K562 (cell line): ENCODE data around the gene ZNF438. TPM values are rescaled to one million over a fixed set of nuclear protein-coding genes. Genes with fewer than 3 reads are reported as not detected.

Experiments used
- ATAC-seq: fragments of 200-7000 bp; cut with Tn5 transposase; 3 replicates; pipeline ENCODE4 v1.9.1; 2020; ENCODE audit warnings: moderate library complexity
- BruUV-seq: library from RNA; stranded (reverse); fragments of 400-500 nt; replicated peaks from 2 replicates; lab custom pipeline; 2021; lab: Mats Ljungman, UMichigan
- CTCF ChIA-PET: fragments of 300-600 bp; formaldehyde crosslinking; extraction: SDS; loops from one replicate; lab custom pipeline; 2021; ENCODE audit warnings: low intra/inter-chr PET ratio; lab: Yijun Ruan, JAX
- POLR2A ChIA-PET: fragments of 300-600, 350-650 bp; sonication (Branson Sonifier 250); formaldehyde crosslinking; extraction: SDS; loops from one replicate; lab custom pipeline; 2021; ENCODE audit warnings: antibody characterized with exemption, inconsistent platforms; lab: Yijun Ruan, JAX
- DNase-seq, 4 experiments: peaks; one replicate each; pipeline versions ENCODE4 v3.0.0 to v3.0.0-alpha.2; 2011 to 2018; ENCODE audit warnings: low spot score in 3 of 4, mixed read lengths in 3 of 4; ENCODE audit errors: extremely low read depth in 1 of 4
- FAIRE-seq: peaks from 2 replicates; lab custom pipeline; 2011; peaks lifted over from hg19 to GRCh38; lab: Jason Lieb, UNC
- H2AFZ ChIP-seq: 2 replicates; pipeline ENCODE4 v1.6.0; 2011; ENCODE audit warnings: low read depth, low read length, control low read depth, inconsistent platforms
- H3K27ac ChIP-seq: fragments of 200-600 bp; 3 replicates; pipeline ENCODE4 v1.8.0; 2011; ENCODE audit warnings: low read depth, mild to moderate bottlenecking, control low read depth, inconsistent platforms, low read length, moderate library complexity, mixed read lengths; ENCODE audit errors: extremely low read depth
- H3K27me3 ChIP-seq, 2 experiments: fragments of 300-600 bp in 1 of 2; 2 replicates in 1 of 2; 3 replicates in 1 of 2; pipeline versions ENCODE4 v1.6.0 to v1.8.0; 2011; ENCODE audit warnings: inconsistent platforms in 2 of 2, low read length in 2 of 2, mild to moderate bottlenecking in 1 of 2, mixed read lengths in 1 of 2, moderate library complexity in 1 of 2; ENCODE audit not compliant: control insufficient read depth in 2 of 2, insufficient read depth in 2 of 2
- H3K36me3 ChIP-seq: fragments of 300-600 bp; 3 replicates; pipeline ENCODE4 v1.8.0; 2011; ENCODE audit warnings: mild to moderate bottlenecking, low read length, inconsistent platforms; ENCODE audit not compliant: control insufficient read depth, insufficient read depth
- H3K4me1 ChIP-seq, 2 experiments: fragments of 200-600 bp in 1 of 2; replicated peaks in 1 of 2; 2 replicates in 1 of 2; 3 replicates in 1 of 2; pipeline versions ENCODE4 v1.5.1 to v1.8.0; 2011; ENCODE audit warnings: inconsistent platforms in 2 of 2, low read length in 2 of 2, mild to moderate bottlenecking in 1 of 2, mixed read lengths in 1 of 2, moderate library complexity in 1 of 2; ENCODE audit not compliant: control insufficient read depth in 2 of 2, insufficient read depth in 2 of 2
- H3K4me2 ChIP-seq: 2 replicates; pipeline ENCODE4 v1.6.1; 2011; ENCODE audit warnings: low read length, control low read depth, inconsistent platforms, mixed read lengths; ENCODE audit not compliant: insufficient read depth
- H3K4me3 ChIP-seq: fragments of 200-600 bp; sonication (generic), shearing (Covaris generic); 2 replicates; pipeline ENCODE4 v1.5.1; 2016; ENCODE audit warnings: control low read depth, inconsistent platforms
- H3K79me2 ChIP-seq: fragments of 200-600 bp; 3 replicates; pipeline ENCODE4 v1.8.0; 2011; ENCODE audit warnings: low read length, inconsistent platforms; ENCODE audit not compliant: control insufficient read depth, insufficient read depth
- H3K9ac ChIP-seq, 2 experiments: 2 replicates each; pipeline versions ENCODE4 v1.6.0 to v1.6.1; 2011; ENCODE audit warnings: low read depth in 2 of 2, low read length in 2 of 2, control low read depth in 1 of 2, inconsistent platforms in 1 of 2, mild to moderate bottlenecking in 1 of 2, mixed read lengths in 1 of 2; ENCODE audit not compliant: insufficient read depth in 1 of 2
- H3K9me1 ChIP-seq: one replicate; pipeline ENCODE4 v1.6.0; 2011; ENCODE audit warnings: inconsistent platforms, mild to moderate bottlenecking, low read length, moderate library complexity; ENCODE audit not compliant: control insufficient read depth, insufficient read depth
- H3K9me3 ChIP-seq: replicated peaks from 2 replicates; pipeline ENCODE4 v1.5.1; 2011; ENCODE audit warnings: low read depth, low read length, inconsistent platforms; ENCODE audit not compliant: control insufficient read depth, insufficient read depth
- H4K20me1 ChIP-seq: replicated peaks from 2 replicates; pipeline ENCODE4 v1.6.1; 2011; ENCODE audit warnings: low read length, inconsistent platforms, mixed read lengths; ENCODE audit not compliant: control insufficient read depth, insufficient read depth
- FIP1L1 ChIP-seq: fragments of 200-400 bp; formaldehyde crosslinking; IDR thresholded peaks from 2 replicates; pipeline ENCODE4 v1.6.1; 2018; ENCODE audit warnings: mild to moderate bottlenecking, low read depth, low read length; ENCODE audit not compliant: poor library complexity, severe bottlenecking
- HLTF ChIP-seq: fragments of 450-650 bp; IDR thresholded peaks from 2 replicates; pipeline ENCODE4 v1.6.1; 2016
- MEF2A ChIP-seq: IDR thresholded peaks from 2 replicates; pipeline ENCODE4 v1.6.1; 2011; ENCODE audit warnings: low read depth, mild to moderate bottlenecking, low read length, moderate library complexity; ENCODE audit not compliant: control insufficient read depth
- MYBL2 ChIP-seq, 2 experiments: fragments of 450-650 bp in 1 of 2; sonication (generic) in 1 of 2; formaldehyde crosslinking in 1 of 2; IDR thresholded peaks; 2 replicates each; pipeline versions ENCODE4 v1.6.1 to v1.8.1; 2017 to 2022; ENCODE audit warnings: borderline replicate concordance in 1 of 2, inconsistent platforms in 1 of 2, low read depth in 1 of 2, mild to moderate bottlenecking in 1 of 2, missing genetic modification reagents in 1 of 2, moderate library complexity in 1 of 2
- SMAD2 ChIP-seq: fragments of 150-350 bp; IDR thresholded peaks from 2 replicates; pipeline ENCODE4 v1.6.1; 2014; ENCODE audit warnings: low read depth, mild to moderate bottlenecking, low read length
- ZKSCAN1 ChIP-seq: fragments of 150-350 bp; IDR thresholded peaks from 2 replicates; pipeline ENCODE4 v1.6.1; 2016; ENCODE audit warnings: low read depth, low read length
- ZNF785 ChIP-seq: fragments of 250-450 bp; sonication (Bioruptor Pico); IDR thresholded peaks from 2 replicates; pipeline ENCODE4 v1.4.0; 2020; ENCODE audit warnings: mild to moderate bottlenecking
- WGBS: fragments of 100-300 bp; shearing (Covaris generic); methylation state at CpG from one replicate; pipeline ENCODE4 v1.1.6; 2016; ENCODE audit warnings: low coverage, mixed read lengths; ENCODE audit not compliant: insufficient coverage; ENCODE audit errors: missing lambda C conversion rate; 5-methylcytosine and 5-hydroxymethylcytosine counted together
- in situ Hi-C: fragments of 300-500 bp; cut with MboI; formaldehyde crosslinking; loops from 4 replicates; pipeline ENCODE4 v1.15.0; 2018; ENCODE audit warnings: inconsistent platforms, mixed read lengths
- intact Hi-C: fragments of 100-400 bp; cut with micrococcal nuclease; formaldehyde crosslinking; loops from 2 replicates; pipeline ENCODE4 v1.14.2; 2022
- polyA plus RNA-seq, 8 experiments: library from polyadenylated mRNA; depleted of rRNA in 4 of 8; stranded (reverse) in 5 of 8; unstranded in 3 of 8; fragments of >200 nt; fragmentation: Nextera tagmentation in 2 of 8; fragmentation: Illumina TruSeq in 1 of 8; extraction: Ambion mirVana in 2 of 8; extraction: Trizol in 1 of 8; gene quantifications; 2 replicates each; pipeline versions ENCODE4 v1.2.1 to v1.2.3, GENCODE V29; 2011 to 2014; ENCODE audit warnings: inconsistent platforms in 1 of 8, missing spikeins in 1 of 8
- total RNA-seq, 7 experiments: library from RNA; depleted of rRNA in 6 of 7; stranded (reverse); fragments of >200 nt in 6 of 7; fragmentation: Illumina TruSeq in 2 of 7; extraction: Trizol in 2 of 7; gene quantifications; 2 replicates each; pipeline versions ENCODE4 v1.2.1 to v1.2.3, GENCODE V29; 2011 to 2021; ENCODE audit warnings: low replicate concordance in 1 of 7
- TF ChIP-seq, protein P1 (sequence below): fragments of 250-450 bp; sonication (Bioruptor Pico); IDR thresholded peaks from 2 replicates; pipeline ENCODE4 v1.4.0; 2020; ENCODE audit warnings: mild to moderate bottlenecking, moderate library complexity, borderline replicate concordance
- TF ChIP-seq, protein P2 (sequence below): sonication (generic); formaldehyde crosslinking; IDR thresholded peaks from 2 replicates; pipeline ENCODE4 v1.8.1; 2023; ENCODE audit warnings: mild to moderate bottlenecking, missing genetic modification reagents

Gene ZNF438
- total and polyA plus RNA-seq, 9 of the 15 experiments (the other 6 are each of a cell fraction or from before 2014, with no cell fraction given): 0.45 to 1.5 (median 0.91) TPM

- no peak for ATAC-seq
- H3K9me3 ChIP-seq: no peaks in the 10 kb centered on the region
- no peaks in the 10 kb centered on the region for H3K79me2 ChIP-seq
- H3K4me2 ChIP-seq: no peak overlapping the region
- intact Hi-C loops (no loop called here), in situ Hi-C loops (no loop called here)
- H3K36me3 ChIP-seq: no peaks in the 10 kb centered on the region
- H4K20me1 ChIP-seq: no peaks in the 10 kb centered on the region
- TF ChIP-seq FIP1L1: no peak
- TF ChIP-seq SMAD2: no peak
- TF ChIP-seq, protein P1, sequence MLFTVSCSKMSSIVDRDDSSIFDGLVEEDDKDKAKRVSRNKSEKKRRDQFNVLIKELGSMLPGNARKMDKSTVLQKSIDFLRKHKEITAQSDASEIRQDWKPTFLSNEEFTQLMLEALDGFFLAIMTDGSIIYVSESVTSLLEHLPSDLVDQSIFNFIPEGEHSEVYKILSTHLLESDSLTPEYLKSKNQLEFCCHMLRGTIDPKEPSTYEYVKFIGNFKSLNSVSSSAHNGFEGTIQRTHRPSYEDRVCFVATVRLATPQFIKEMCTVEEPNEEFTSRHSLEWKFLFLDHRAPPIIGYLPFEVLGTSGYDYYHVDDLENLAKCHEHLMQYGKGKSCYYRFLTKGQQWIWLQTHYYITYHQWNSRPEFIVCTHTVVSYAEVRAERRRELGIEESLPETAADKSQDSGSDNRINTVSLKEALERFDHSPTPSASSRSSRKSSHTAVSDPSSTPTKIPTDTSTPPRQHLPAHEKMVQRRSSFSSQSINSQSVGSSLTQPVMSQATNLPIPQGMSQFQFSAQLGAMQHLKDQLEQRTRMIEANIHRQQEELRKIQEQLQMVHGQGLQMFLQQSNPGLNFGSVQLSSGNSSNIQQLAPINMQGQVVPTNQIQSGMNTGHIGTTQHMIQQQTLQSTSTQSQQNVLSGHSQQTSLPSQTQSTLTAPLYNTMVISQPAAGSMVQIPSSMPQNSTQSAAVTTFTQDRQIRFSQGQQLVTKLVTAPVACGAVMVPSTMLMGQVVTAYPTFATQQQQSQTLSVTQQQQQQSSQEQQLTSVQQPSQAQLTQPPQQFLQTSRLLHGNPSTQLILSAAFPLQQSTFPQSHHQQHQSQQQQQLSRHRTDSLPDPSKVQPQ (CRISPR knock-in tag): no peak
- TF ChIP-seq HLTF: no peak
- POLR2A ChIA-PET: no interaction called here
- BruUV-seq: no TSS peak
- no peak overlapping the region for H3K4me3 ChIP-seq
- DNase-seq: no peak
- no peaks in the 10 kb centered on the region for H3K27me3 ChIP-seq
- H3K9me1 ChIP-seq: no peaks in the 10 kb centered on the region
- no peak overlapping the region for H3K9ac ChIP-seq
- no peaks in the 10 kb centered on the region; a peak in 1 of 5 replicates for H3K4me1 ChIP-seq
- CTCF ChIA-PET: no interaction called here
- no peak for FAIRE-seq
- H2AFZ ChIP-seq: no peak overlapping the region
- no peak overlapping the region for H3K27ac ChIP-seq
Observed at GRCh38 chr10:30943451-30943850, 88.2 kb downstream of the ZNF438 start.

DNA sequence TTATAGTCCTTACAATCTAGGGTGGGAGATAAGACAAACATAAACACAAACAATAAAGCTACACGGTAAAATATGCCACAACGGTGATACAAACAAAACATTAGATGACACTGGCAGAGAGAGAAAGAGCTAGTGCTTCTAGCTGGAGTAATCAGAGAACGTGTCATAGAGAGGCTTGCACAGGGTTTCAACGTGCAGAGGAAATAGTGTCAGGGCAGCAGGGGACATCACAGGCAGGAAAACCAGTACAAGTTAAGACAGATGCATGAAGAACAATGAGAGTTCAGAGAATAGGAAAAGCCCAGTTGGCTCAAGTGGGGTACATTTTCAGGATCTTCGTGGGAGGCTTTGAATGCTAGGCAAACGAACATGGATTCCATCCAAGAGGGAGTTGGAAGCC lies 91.4 kb downstream of the ZNF438 start:
- Histone ChIP-seq H3K27ac (no peak overlapping the region), H4K20me1 (no peaks in the 10 kb centered on the region), H3K4me2 (no peak overlapping the region), H3K9me3 (no peaks in the 10 kb centered on the region), H3K79me2 (no peaks in the 10 kb centered on the region), H3K4me1 (no peaks in the 10 kb centered on the region), H3K9ac (no peak overlapping the region), H3K9me1 (no peaks in the 10 kb centered on the region), H3K4me3 (no peak overlapping the region), H3K27me3 (no peaks in the 10 kb centered on the region), H2AFZ (no peak overlapping the region), H3K36me3 (no peaks in the 10 kb centered on the region)
- intact Hi-C loops: no loop called here
- in situ Hi-C loops: no loop called here
- no peak for FAIRE-seq
- ChIA-PET POLR2A (no interaction called here), CTCF (no interaction called here)
- ATAC-seq: no peak
- no TSS peak for BruUV-seq
- DNase-seq: no peak
- 2% methylated on average over 6 of the region's 6 CpGs for WGBS
- TF ChIP-seq, protein P2, sequence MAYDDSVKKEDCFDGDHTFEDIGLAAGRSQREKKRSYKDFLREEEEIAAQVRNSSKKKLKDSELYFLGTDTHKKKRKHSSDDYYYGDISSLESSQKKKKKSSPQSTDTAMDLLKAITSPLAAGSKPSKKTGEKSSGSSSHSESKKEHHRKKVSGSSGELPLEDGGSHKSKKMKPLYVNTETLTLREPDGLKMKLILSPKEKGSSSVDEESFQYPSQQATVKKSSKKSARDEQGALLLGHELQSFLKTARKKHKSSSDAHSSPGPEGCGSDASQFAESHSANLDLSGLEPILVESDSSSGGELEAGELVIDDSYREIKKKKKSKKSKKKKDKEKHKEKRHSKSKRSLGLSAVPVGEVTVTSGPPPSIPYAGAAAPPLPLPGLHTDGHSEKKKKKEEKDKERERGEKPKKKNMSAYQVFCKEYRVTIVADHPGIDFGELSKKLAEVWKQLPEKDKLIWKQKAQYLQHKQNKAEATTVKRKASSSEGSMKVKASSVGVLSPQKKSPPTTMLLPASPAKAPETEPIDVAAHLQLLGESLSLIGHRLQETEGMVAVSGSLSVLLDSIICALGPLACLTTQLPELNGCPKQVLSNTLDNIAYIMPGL: no peak
- TF ChIP-seq MYBL2 (IDR thresholded peaks at IDR 0.05; ENCODE audit: low read depth): no peak
- TF ChIP-seq MYBL2 (CRISPR knock-in tag; IDR thresholded peaks at IDR 0.05; ENCODE audit: borderline replicate concordance): no peak
- TF ChIP-seq MEF2A: no peak
- no peak for TF ChIP-seq ZNF785 (CRISPR knock-in tag)
- no peak for TF ChIP-seq ZKSCAN1
- TF ChIP-seq, protein P1 (CRISPR knock-in tag): no peak
